ENCODE results near the gene VEZT.

Gene VEZT

DNA sequence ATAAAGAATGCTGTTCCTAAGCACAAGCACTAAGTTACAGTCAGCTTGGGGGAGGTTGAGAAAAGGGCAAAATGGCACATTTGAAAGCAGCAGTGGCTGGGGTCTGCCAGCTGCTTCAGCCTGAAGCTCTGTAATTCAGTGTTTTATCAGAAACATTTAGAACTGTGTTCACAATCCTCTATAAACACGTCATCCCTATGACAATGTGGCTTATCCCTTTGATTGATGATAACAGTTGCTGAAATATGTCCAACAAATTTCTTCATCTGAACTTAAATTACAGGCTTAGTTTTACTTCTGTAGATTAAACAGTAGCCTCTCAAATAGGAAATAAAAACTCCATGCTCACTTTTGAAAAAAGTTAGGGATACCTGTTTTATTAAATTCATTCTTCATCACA is 108.8 kb downstream of the VEZT start:
- DNase-seq = no peak

GRCh38 chr12:95326855-95327254 is 109.2 kb downstream of the VEZT start:
- DNase-seq = no peak

DNA sequence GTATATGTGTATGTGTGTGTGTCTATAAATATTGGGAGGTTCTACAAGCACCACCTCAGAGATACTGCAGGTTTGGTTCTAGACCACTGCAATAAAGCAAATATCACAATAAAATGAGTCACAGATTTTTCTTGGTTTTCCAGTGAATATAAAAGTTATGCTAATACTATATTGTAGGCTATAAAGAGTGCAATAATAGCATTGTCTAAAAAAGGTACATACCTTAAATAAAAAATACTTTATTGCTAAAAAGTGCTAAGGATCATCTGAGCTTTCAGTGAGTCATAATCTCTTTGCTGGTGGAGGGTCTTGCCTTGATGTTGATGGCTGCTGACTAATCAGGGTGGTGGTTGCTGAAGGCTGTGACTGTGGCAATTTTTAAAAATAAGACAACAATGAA is 111.1 kb downstream of the VEZT start:
- DNase-seq = no peak

DNA sequence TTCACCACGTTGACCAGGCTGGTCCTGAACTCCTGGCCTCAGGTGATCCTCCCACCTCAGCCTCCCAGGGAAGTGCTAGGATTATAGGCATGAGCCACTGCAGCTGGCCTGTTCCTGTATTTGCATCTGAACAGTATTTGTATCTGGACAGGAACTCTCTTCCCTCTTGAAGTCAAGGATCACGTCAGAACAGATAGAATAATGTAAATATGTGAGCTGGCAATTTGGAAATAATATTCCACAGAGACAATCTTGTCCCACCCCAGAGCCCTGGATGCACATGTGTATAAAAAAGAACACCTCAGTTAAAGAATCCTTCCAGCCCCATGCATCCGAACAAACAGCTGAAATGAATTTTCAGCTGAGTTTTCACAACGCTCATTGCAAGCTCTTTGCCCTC is 118.3 kb downstream of the VEZT start:
- no peak for DNase-seq

DNA sequence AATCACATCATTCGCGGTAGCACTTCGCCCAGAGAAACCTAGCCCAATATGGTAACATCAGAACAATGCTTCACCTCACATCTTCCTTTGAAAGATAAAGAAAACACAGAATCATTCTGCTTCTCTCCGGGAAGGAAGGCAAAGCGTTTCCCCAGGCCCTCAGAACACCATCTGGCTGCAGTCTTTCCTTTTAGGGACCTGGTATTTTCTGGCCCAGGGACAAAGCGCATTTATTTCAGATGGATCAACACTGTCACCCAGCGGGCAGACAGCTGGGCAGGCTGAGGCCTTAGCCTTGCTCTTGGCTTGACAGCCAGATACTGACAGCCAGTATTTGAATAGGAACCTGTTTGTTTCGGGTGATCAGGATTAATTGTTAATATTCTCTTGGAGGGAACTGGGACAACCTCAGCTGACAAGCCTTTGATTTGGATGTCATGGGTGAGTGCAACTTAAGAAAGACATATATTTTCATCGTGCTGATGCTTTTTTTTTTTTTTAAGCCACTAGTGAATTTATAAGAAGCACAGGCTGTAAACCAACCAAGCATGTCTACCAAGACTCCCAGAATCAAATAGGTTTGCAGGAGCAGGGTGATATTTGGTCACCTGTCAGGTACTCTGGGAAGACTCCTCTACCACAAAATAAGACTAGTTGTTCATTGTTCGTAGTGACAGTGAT is 118.9 kb downstream of the VEZT start:
- DNase-seq = no peak

DNA sequence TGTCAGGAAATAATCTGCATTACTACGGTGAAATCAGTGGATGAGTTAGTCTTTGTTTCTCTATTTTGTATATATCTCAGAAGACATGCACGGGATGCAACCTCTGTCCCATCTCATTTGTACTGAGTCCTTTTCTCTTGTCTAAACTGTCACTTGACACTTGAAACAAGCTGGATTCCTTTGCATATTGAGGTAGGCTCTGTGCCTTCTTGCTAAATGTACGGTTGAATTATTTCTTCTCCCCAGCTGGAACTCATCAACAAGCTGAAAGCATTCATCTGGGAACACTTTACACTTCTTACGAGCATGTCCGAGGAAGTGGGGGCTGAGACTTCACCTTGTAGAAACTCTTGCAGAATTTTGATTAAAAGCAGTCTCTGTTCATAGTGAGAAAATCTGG is 119.5 kb downstream of the VEZT start:
- no peak for DNase-seq

DNA sequence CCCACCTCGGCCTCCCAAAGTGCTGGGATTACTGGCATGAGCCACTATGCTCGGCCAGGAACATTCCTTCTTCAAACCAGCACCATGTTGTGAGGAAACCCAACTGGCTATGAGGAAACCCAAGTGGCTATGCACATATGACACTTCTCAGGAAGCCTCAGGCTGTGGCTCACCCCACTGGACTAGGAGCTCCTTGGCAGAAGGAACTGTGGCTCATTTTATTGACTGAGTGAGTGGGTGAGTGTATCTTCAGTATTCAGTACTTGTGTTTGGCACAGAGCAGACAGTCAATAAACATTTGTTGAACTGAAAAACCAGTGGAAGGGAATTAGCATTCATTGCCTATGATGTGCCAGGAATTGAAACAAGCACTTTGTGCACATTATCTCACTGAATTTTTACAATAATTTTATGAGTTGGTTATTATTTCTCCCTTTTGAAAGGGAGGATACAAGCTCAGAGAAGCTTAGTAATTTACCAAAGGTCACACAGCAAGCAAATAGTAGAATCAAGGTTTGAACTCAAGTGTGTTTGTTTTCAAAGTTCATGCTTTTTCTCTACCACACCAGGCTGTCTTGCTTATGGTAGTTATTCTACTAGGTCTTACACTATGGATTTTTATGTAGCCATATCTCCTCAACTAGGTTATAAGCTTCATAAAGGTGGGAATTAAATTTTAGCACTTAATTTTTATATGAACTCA is 121.6 kb downstream of the VEZT start:
- DNase-seq = no peak

DNA sequence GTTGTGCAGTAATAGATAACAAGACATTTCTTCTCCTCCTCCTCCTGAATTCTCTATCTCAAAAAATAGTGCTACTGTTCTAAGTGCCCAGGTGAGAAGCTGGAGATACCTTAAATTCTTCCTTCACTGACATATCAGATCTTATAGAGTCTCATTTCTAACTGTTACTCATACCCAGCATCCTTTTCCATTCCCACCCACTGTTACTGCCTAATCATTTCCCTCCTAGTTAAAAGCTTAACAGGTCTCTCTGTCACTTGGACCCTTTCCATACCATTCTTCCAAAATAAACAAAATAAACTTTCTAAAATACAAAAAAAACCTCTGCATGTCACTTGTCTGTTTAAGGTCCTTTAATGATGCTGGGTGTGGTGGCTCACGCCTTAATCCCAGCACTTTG is 124.4 kb downstream of the VEZT start:
- DNase-seq = no peak

- no peak for DNase-seq
Observed at GRCh38 chr12:95343461-95344230, 126.0 kb downstream of the VEZT start.

- no peak for DNase-seq
Observed at GRCh38 chr12:95349291-95349690, 131.7 kb downstream of the VEZT start.

GRCh38 chr12:95351748-95352147 is 134.1 kb downstream of the VEZT start:
- no peak for DNase-seq
